Spinal cord (tissue), 10 donors: Measurements from ENCODE around the gene SOCS7. TPM values are rescaled to one million over a fixed set of nuclear protein-coding genes. Genes with fewer than 3 reads are reported as not detected.
A peak's percentile ranks its signal among the peaks of the same experiment; 100 is the strongest.

Experiments
- DNase-seq, 6 donors: peaks; one replicate each; pipeline versions ENCODE4 v3.0.0 to v3.0.0-alpha.2; 2013 to 2015; ENCODE audit warnings: low spot score in 6 of 6, low read depth in 4 of 6
- H3K27ac ChIP-seq: one replicate; pipeline ENCODE4 v1.5.1; 2013; ENCODE audit warnings: low read depth, low read length, control low read depth
- H3K27me3 ChIP-seq: one replicate; pipeline ENCODE4 v1.6.1; 2013; ENCODE audit warnings: low read length; ENCODE audit not compliant: control insufficient read depth, insufficient read depth
- H3K36me3 ChIP-seq: one replicate; pipeline ENCODE4 v1.6.1; 2013; ENCODE audit warnings: low read length; ENCODE audit not compliant: control insufficient read depth, insufficient read depth
- H3K4me1 ChIP-seq: one replicate; pipeline ENCODE4 v1.6.1; 2013; ENCODE audit warnings: low read length; ENCODE audit not compliant: control insufficient read depth, insufficient read depth
- H3K4me3 ChIP-seq: one replicate; pipeline ENCODE4 v1.5.1; 2013; ENCODE audit warnings: low read depth, low read length, control low read depth
- H3K9me3 ChIP-seq: one replicate; pipeline ENCODE4 v1.6.1; 2013; ENCODE audit warnings: low read length; ENCODE audit not compliant: control insufficient read depth, insufficient read depth
- WGBS: methylation state at CpG from one replicate; pipeline ENCODE4 v1.1.5; 2013; ENCODE audit warnings: missing lambda C conversion rate; ENCODE audit not compliant: insufficient coverage; 5-methylcytosine and 5-hydroxymethylcytosine counted together
- polyA plus RNA-seq, 2 donors: library from polyadenylated mRNA; unstranded; fragments of 120-200 nt; gene quantifications; one replicate each; pipeline ENCODE4 v1.2.1, GENCODE V29; 2013; ENCODE audit not compliant: insufficient read length in 2 of 2
- total RNA-seq, 2 donors: library from RNA; depleted of rRNA in 1 of 2; stranded (reverse); fragments of 120-200 nt in 1 of 2; fragments of >200 nt in 1 of 2; gene quantifications; one replicate each; pipeline versions ENCODE4 v1.2.3 to v1.2.4, GENCODE V29; 2013 to 2014
- donor health status: healthy.

The SOCS7 gene
- total and polyA plus RNA-seq, 4 donors = 22.2 to 33.4 (median 28.7) TPM

- no peak for DNase-seq
- H3K4me1 ChIP-seq = peaks cover 39% of the 10 kb centered on the region
- H3K27ac ChIP-seq = no peak overlapping the region
- no peak overlapping the region for H3K4me3 ChIP-seq
- H3K36me3 ChIP-seq = no peaks in the 10 kb centered on the region
- no peaks in the 10 kb centered on the region for H3K9me3 ChIP-seq
- H3K27me3 ChIP-seq = no peaks in the 10 kb centered on the region
- 93% methylated on average over 6 of the region's 7 CpGs for WGBS
Measured at GRCh38 chr17:38345743-38346142, 5.9 kb upstream of the SOCS7 start.

GRCh38 chr17:38349097-38349730, 2.4 kb upstream of the SOCS7 start:
- H3K36me3 ChIP-seq = no peaks in the 10 kb centered on the region
- 58% methylated on average over 2 of the region's 8 CpGs for WGBS
- no peaks in the 10 kb centered on the region for H3K27me3 ChIP-seq
- no peak overlapping the region for H3K4me3 ChIP-seq
- no peaks in the 10 kb centered on the region for H3K9me3 ChIP-seq
- DNase-seq = peak in 4 of 6 donors; percentile 79 to 95 (median 88)
- peaks cover 22% of the 10 kb centered on the region for H3K4me1 ChIP-seq
- H3K27ac ChIP-seq = no peak overlapping the region

- DNase-seq = no peak
Measured at GRCh38 chr17:38350035-38350434, 1.6 kb upstream of the SOCS7 start.

GRCh38 chr17:38352245-38353085, 821 bp downstream of the SOCS7 start:
- Histone ChIP-seq H3K27ac (peak overlapping the region; percentile 17), H3K27me3 (no peaks in the 10 kb centered on the region), H3K9me3 (no peaks in the 10 kb centered on the region), H3K4me3 (peak overlapping the region; percentile 64), H3K36me3 (no peaks in the 10 kb centered on the region), H3K4me1 (peaks cover 29% of the 10 kb centered on the region)
- WGBS = under 1% methylated on average over 71 of the region's 72 CpGs
- DNase-seq = peak in 2 of 6 donors; percentile 33 to 57

More at GRCh38 chr17:38350035-38350434, 1.6 kb upstream of the SOCS7 start:
- Histone ChIP-seq H3K27ac (no peak overlapping the region), H3K27me3 (no peaks in the 10 kb centered on the region), H3K36me3 (no peaks in the 10 kb centered on the region), H3K9me3 (no peaks in the 10 kb centered on the region), H3K4me1 (peaks cover 21% of the 10 kb centered on the region), H3K4me3 (no peak overlapping the region)
- 100% methylated on average over 2 of the region's 2 CpGs for WGBS

DNA sequence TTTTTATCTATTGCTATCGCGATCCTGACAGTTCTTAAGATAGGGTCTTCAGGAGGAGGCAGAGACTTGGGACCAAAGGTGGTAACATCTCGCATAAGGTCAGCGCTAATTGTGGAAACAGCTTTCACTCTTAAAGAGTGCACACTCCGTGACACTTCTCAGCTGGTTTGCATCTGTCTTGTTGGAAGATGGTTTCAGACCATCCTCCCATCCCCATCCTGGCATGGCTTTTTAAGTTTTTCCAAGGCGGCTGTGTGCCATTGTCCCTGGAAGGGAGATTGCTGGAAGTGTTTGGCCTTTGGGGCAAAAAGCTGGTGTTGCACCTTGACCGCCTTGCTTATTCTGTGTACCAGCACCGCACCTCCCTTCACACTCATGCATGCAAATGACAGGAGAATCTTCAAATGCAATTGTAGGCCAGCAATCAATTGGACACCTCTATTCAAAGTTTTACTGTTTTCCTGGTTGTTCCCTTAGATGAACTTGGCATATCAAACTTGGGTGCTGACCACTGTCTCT, 1.5 kb downstream of the SOCS7 start:
- Histone ChIP-seq H3K4me3 (peak overlapping the region; percentile 64), H3K27me3 (no peaks in the 10 kb centered on the region), H3K9me3 (no peaks in the 10 kb centered on the region), H3K27ac (peak overlapping the region; percentile 17), H3K4me1 (peaks cover 35% of the 10 kb centered on the region), H3K36me3 (no peaks in the 10 kb centered on the region)
- no peak for DNase-seq
- WGBS = 16% methylated on average over 7 of the region's 8 CpGs

GRCh38 chr17:38353668-38354067, 2.0 kb downstream of the SOCS7 start:
- H3K4me3 ChIP-seq = no peak overlapping the region
- WGBS = 85% methylated on average over 10 of the region's 13 CpGs
- H3K27me3 ChIP-seq = no peaks in the 10 kb centered on the region
- H3K27ac ChIP-seq = no peak overlapping the region
- H3K36me3 ChIP-seq = no peaks in the 10 kb centered on the region
- H3K9me3 ChIP-seq = no peaks in the 10 kb centered on the region
- H3K4me1 ChIP-seq = peaks cover 36% of the 10 kb centered on the region
- DNase-seq = no peak

- DNase-seq = peak in 1 of 6 donors; percentile 11
- Histone ChIP-seq H3K4me3 (no peak overlapping the region), H3K36me3 (no peaks in the 10 kb centered on the region), H3K27me3 (no peaks in the 10 kb centered on the region), H3K4me1 (peaks cover 33% of the 10 kb centered on the region), H3K9me3 (no peaks in the 10 kb centered on the region), H3K27ac (no peak overlapping the region)
- WGBS = 80% methylated on average over 3 of the region's 7 CpGs
Measured at GRCh38 chr17:38354466-38354865, 2.8 kb downstream of the SOCS7 start.

GRCh38 chr17:38355251-38355650, 3.6 kb downstream of the SOCS7 start:
- Histone ChIP-seq H3K27ac (no peak overlapping the region), H3K36me3 (no peaks in the 10 kb centered on the region), H3K4me1 (peaks cover 33% of the 10 kb centered on the region), H3K27me3 (no peaks in the 10 kb centered on the region), H3K4me3 (no peak overlapping the region), H3K9me3 (no peaks in the 10 kb centered on the region)
- peak in 1 of 6 donors; percentile 77 for DNase-seq
- 80% methylated on average over 3 of the region's 4 CpGs for WGBS

DNA sequence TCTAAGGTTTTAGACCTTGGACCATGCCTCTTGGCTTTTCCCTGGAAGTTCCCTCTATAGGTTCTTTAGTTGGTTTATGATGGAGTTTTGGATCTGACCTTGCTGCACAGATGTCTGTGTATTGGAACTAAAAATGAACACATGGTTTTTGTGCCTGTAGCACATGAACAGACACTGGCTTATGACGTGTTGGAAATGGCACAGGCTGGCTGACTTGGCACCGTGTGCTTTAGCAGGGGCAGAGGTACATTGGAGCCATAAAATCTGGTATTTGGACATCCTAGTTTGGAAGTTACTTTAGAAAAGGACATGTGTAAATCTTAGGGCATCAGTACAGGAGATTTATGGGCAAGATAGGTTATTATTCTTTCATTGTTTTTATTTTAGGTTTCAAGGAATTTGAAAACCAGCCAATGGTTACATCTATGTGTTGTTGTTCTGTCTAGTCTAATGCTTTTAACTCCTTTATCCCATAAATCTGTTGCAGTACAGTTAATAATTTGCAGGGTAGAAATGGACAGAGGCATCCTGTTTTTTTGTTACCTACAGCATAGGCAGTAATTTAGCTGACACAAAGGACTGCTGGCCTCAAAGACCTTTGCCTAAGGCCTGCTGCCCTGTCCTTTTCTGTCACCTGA, 6.0 kb downstream of the SOCS7 start:
- peaks cover 29% of the 10 kb centered on the region for H3K4me1 ChIP-seq
- WGBS = 39% methylated on average over 2 of the region's 2 CpGs
- H3K4me3 ChIP-seq = no peak overlapping the region
- peak in 2 of 6 donors; percentile 57 to 85 for DNase-seq
- no peak overlapping the region for H3K27ac ChIP-seq
- H3K9me3 ChIP-seq = no peaks in the 10 kb centered on the region
- peaks cover under 1% of the 10 kb centered on the region for H3K36me3 ChIP-seq
- no peaks in the 10 kb centered on the region for H3K27me3 ChIP-seq
